MV-4-11 (cell line): Measurements from ENCODE around the gene NEDD9.

ENCODE experiments used
- DNase-seq: peaks from one replicate; lab custom pipeline; 2025; lab: John Stamatoyannopoulos, UW

Gene NEDD9

GRCh38 chr6:11235062-11235461 is 2.6 kb upstream of the NEDD9 start:
- DNase-seq, result no peak

GRCh38 chr6:11233673-11234573 is 1.5 kb upstream of the NEDD9 start:
- DNase-seq, result no peak

DNA sequence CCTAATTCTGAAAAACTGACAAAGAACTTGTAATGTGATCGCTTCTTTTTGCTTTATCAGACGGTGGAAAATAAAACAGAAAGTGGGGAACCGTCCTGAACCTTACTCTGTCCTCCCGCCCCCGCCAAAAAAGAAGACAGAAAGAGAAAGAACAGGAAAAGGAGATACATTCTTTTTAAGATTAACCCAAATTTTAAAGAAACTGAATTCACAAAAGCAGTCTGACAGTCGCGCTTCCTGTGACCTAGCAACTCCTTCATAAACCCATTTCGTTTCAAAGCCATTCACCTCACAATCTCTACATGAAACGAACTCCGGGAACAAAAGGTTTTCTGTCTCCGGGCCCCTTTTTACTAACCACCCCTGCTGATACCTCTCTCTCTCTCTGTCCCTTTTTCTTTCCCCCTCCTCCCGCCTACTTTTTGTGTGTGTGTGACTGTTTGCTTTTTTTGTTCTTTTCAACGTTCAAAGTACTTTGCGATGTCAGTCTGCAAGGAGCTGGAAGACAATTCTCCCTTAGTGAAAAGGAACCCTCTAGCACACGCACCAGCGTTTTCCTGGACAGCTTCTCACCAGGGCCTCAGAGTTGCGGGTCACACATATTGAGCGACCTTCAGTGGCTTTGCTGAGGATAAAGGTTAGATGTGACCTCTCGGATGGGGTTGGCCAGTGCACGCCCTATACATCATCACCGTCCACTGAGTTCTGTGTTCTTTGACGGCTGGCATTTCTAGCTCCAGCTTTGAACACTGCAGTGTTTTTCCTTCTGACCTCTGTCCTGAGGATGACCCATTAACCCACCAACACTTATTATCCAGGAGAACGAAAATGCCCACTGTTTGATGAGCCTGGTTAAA is 530 bp upstream of the NEDD9 start:
- DNase-seq, result no peak

GRCh38 chr6:11231564-11232192 is 790 bp downstream of the NEDD9 start:
- no peak for DNase-seq

DNA sequence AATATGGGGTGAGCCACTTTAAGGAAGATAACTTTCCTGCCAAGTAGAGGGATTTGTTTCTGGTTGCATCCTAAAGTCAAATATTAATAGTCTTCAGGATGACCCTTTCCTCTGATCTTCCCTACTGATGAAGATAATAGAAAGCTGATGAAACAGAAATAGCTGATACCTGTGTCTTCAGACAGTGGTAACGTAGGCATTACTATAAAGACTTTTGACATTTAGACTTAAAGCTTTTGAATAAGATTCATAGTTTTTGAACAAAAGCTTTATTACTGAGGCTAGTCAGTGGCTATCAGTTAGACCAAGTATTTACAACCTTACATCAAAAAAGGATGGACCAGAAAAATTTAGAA is 1.4 kb downstream of the NEDD9 start:
- DNase-seq, result no peak

- peak; percentile 0 for DNase-seq
Measured at GRCh38 chr6:11230158-11231107, 2.0 kb downstream of the NEDD9 start.

DNA sequence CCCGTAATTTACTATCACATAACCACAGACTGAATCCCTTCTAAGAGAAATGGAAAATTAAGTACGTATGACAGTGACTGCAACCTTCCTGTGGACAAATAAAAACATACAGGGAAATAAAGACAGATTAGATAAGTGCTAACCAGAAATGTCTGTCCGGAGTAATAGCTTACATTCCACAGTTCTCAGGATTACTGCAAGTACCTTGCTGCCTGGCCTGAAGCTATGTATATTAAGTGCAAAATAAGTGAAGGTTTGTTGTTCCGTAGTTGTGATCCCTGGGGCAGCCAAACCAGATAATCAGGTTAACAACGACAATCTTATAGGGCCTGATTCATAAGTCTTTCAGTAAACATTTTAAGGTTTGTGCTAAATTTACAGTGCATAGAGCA is 2.8 kb downstream of the NEDD9 start:
- DNase-seq, result no peak

- no peak for DNase-seq
Measured at GRCh38 chr6:11228935-11229654, 3.4 kb downstream of the NEDD9 start.

DNA sequence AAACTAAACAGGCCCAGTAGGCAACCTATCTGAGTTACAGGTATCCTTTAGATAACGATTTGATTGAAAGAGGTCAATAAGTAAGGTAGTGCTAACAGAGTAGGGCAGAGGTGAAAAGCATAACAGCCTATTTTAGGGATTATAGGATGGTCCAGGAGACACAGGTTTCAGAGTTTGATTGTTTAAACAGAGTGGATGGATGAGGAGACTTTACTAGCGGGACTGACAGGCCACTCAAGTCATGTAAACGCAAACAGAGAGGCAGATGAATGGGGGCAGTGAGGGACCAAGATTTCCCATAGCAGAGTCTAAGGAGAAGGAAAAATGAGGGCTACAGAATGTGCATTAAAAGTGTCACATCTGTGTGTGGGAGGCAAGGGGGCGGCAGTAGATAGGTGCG is 4.8 kb downstream of the NEDD9 start:
- no peak for DNase-seq

DNA sequence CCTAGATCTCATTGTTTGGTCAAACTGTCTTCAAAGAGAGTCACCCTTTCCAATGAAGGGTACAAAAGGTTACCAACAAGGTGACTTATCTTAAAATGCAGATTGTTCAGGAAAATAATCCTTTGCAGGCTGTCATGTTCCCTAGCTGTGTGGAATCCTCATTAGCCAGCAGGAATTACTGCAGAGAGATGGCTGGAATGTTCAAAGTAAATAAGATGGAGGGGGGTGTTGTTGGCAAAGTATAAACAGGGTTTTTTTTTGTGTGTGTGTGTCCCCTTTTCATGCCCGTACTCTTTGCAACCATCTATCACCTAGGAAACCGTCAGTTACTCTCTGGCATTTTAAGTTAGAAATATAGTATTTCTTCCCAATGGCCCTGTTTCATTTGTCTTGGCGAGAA is 6.5 kb downstream of the NEDD9 start:
- no peak for DNase-seq

- DNase-seq, result no peak
Measured at GRCh38 chr6:11224966-11225463, 7.5 kb downstream of the NEDD9 start.

GRCh38 chr6:11224252-11224965 is 8.1 kb downstream of the NEDD9 start:
- no peak for DNase-seq

- DNase-seq, result no peak
Measured at GRCh38 chr6:11223286-11223864, 9.1 kb downstream of the NEDD9 start.

GRCh38 chr6:11222385-11223277 is 9.8 kb downstream of the NEDD9 start:
- DNase-seq, result peak; percentile 52

- DNase-seq, result no peak
Measured at GRCh38 chr6:11221623-11222384, 10.7 kb downstream of the NEDD9 start.

DNA sequence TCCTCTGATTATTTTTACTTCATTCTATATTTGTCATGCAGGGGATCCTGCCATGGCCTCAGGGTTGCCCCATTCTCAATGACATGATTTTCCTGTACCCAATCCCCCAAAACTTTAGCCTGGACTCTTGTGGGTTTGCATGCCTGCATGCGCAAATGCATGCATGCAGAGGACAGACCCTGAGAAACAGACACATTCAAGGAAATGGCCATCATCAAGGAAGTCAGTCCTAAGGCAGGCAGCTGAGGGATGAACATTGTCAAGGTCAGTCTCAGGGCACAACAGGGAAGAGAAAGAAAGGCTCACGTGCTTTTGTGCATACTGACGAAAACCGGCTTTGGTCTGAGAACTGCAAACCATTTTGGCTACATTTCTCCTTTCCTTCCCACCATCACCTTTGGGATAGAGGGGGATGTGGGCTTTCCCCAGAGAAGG is 13.1 kb downstream of the NEDD9 start:
- DNase-seq, result no peak

- peak; percentile 13 for DNase-seq
Measured at GRCh38 chr6:11218538-11219399, 13.7 kb downstream of the NEDD9 start.
